Heart left ventricle (tissue), 16 donors: ENCODE results near the gene TRIM46. TPM values are rescaled to one million over a fixed set of nuclear protein-coding genes. Genes with fewer than 3 reads are reported as not detected.
A peak's percentile ranks its signal among the peaks of the same experiment; 100 is the strongest.

ENCODE experiments used
- ATAC-seq, 4 donors: fragments of 200-7000 bp; cut with Tn5 transposase; one replicate each; pipeline ENCODE4 v1.9.1; 2020 to 2022; ENCODE audit warnings: moderate library complexity in 4 of 4, mild to moderate bottlenecking in 3 of 4, moderate number of reproducible peaks in 1 of 4
- DNase-seq, 5 donors: peaks; one replicate each; pipeline ENCODE4 v3.0.0-alpha.2; 2020
- H3K27ac ChIP-seq, 12 donors: fragments of 200-600 bp; sonication (generic) in 4 of 12; one replicate each; pipeline versions ENCODE4 v1.5.0 to v1.8.0; 2016 to 2022; ENCODE audit warnings: mild to moderate bottlenecking in 2 of 12
- H3K27me3 ChIP-seq, 9 donors: fragments of 200-600 bp; sonication (generic) in 2 of 9; one replicate each; pipeline versions ENCODE4 v1.5.1 to v1.8.0; 2016 to 2022; ENCODE audit warnings: mild to moderate bottlenecking in 3 of 9
- H3K36me3 ChIP-seq, 9 donors: fragments of 200-600 bp; sonication (generic) in 2 of 9; one replicate each; pipeline versions ENCODE4 v1.5.0 to v1.8.0; 2018 to 2022; ENCODE audit warnings: mild to moderate bottlenecking in 2 of 9
- H3K4me1 ChIP-seq, 12 donors: fragments of 200-600 bp; sonication (generic) in 4 of 12; one replicate each; pipeline versions ENCODE4 v1.5.0 to v1.8.0; 2016 to 2022; ENCODE audit warnings: mild to moderate bottlenecking in 3 of 12
- H3K4me3 ChIP-seq, 12 donors: fragments of 200-600 bp; sonication (generic) in 4 of 12; one replicate each; pipeline versions ENCODE4 v1.5.0 to v1.8.0; 2017 to 2022; ENCODE audit warnings: mild to moderate bottlenecking in 9 of 12, moderate library complexity in 4 of 12
- H3K9me3 ChIP-seq, 12 donors: fragments of 200-600 bp; sonication (generic) in 4 of 12; one replicate each; pipeline versions ENCODE4 v1.5.0 to v1.8.0; 2016 to 2022; ENCODE audit warnings: mild to moderate bottlenecking in 1 of 12
- POLR2A ChIP-seq, 2 donors: fragments of 450-650 bp; IDR thresholded peaks; one replicate each; pipeline ENCODE4 v1.6.1; 2017; ENCODE audit warnings: antibody characterized with exemption in 2 of 2, mild to moderate bottlenecking in 2 of 2, moderate library complexity in 2 of 2
- WGBS, 4 donors: extraction: QIAGEN DNeasy Blood & Tissue Kit in 2 of 4; methylation state at CpG; one replicate each; pipeline versions ENCODE4 v1.1.5 to v1.1.7; 2013 to 2018; 5-methylcytosine and 5-hydroxymethylcytosine counted together
- intact Hi-C, 10 donors: fragments of 100-400 bp; cut with DNase I; formaldehyde crosslinking; loops; one replicate each; pipeline versions ENCODE4 v1.11.1 to v1.14.2; 2022
- polyA plus RNA-seq, 2 donors: library from polyadenylated mRNA; stranded (reverse); fragments of 200-250 nt; gene quantifications; one replicate each; pipeline ENCODE4 v1.2.3, GENCODE V29; 2013
- total RNA-seq, 9 donors: library from RNA; depleted of rRNA in 2 of 9; stranded (reverse); fragments of >200 nt in 2 of 9; fragmentation: NEBNext Ultra II Directional in 3 of 9; extraction: Animal tissue kit (Norgen Biotek cat#: 25700) in 3 of 9; gene quantifications; one replicate each; pipeline versions ENCODE4 v1.1.0 to v1.2.4, GENCODE V29; 2016 to 2023
- TF ChIP-seq, protein P1 (sequence below), 12 donors: fragments of 200-600 bp; sonication (generic) in 4 of 12; IDR thresholded peaks; one replicate each; pipeline versions ENCODE4 v1.5.0 to v1.8.0; 2018 to 2022; ENCODE audit warnings: antibody characterized with exemption in 12 of 12, mild to moderate bottlenecking in 5 of 12
- donor health status: ischemic (EF 13 %, LVEDD 7.1; RV severe dilation, severe dysfunction).
- donor health status: healthy with polysubstance abuse.
- donor health status: DM: no; HTN: yes; CAD: no.
- donor health status: DM: no; HTN: no; CAD: no.
- donor health status: ischemic (EF 25% LVEDD 6.9; RV normal size, moderate dysfunction).
- donor health status: ischemic (EF 25% LVEDD 5.7; RV mildly dilated, moderate dysfunction).
- donor health status: healthy.
- donor health status: DM: yes; HTN: yes; CAD: no.
- donor health status: ischemic (EF 35%, LVEDD 5.7; RV mildly dilated, moderate dysfunction).
- donor health status: nonischemic (EF 11% LVEDD 7.7; RV severe dilation, severe dysfunction).
- donor health status: DM: yes; HTN: yes; CAD: no.
- donor health status: PGD.
- donor health status: ischemic (EF 29% LVEDD 5.4; RV normal size, mild dysfunction).
- donor health status: nonischemic (EF 23%, LVEDD 6.1; RV moderate dilation, normal function).

TRIM46 gene
- total and polyA plus RNA-seq, 11 donors, result 0.04 to 0.41 (median 0.12) TPM; not detected in 5

DNA sequence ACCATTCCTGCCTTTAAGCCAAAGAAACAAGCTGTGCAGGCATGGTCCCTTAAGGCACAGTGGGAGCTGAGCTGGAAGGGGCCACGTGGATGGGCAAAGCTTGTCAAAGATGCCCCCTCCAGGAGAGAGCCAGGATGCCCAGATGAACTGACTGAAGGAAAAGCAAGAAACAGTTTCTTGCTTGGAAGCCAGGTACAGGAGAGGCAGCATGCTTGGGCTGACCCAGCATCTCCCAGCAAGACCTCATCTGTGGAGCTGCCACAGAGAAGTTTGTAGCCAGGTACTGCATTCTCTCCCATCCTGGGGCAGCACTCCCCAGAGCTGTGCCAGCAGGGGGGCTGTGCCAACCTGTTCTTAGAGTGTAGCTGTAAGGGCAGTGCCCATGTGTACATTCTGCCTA, 39.3 kb upstream of the TRIM46 start:
- H3K27ac ChIP-seq, result peak overlapping the region; percentile 90 to 99 (median 98)
- H3K4me1 ChIP-seq, result peaks cover 21 to 79% (median 63%) of the 10 kb centered on the region in 12 donors
- TF ChIP-seq, protein P1, sequence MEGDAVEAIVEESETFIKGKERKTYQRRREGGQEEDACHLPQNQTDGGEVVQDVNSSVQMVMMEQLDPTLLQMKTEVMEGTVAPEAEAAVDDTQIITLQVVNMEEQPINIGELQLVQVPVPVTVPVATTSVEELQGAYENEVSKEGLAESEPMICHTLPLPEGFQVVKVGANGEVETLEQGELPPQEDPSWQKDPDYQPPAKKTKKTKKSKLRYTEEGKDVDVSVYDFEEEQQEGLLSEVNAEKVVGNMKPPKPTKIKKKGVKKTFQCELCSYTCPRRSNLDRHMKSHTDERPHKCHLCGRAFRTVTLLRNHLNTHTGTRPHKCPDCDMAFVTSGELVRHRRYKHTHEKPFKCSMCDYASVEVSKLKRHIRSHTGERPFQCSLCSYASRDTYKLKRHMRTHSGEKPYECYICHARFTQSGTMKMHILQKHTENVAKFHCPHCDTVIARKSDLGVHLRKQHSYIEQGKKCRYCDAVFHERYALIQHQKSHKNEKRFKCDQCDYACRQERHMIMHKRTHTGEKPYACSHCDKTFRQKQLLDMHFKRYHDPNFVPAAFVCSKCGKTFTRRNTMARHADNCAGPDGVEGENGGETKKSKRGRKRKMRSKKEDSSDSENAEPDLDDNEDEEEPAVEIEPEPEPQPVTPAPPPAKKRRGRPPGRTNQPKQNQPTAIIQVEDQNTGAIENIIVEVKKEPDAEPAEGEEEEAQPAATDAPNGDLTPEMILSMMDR (IDR thresholded peaks at IDR 0.05), result no peak
- peak in 1 of 2 donors; percentile 2 for TF ChIP-seq POLR2A (IDR thresholded peaks at IDR 0.05)
- intact Hi-C loops, result no loop called here
- H3K4me3 ChIP-seq, result peak overlapping the region in 7 of 12 donors; percentile 57 to 86 (median 66)
- peaks cover 0 to 7% (median 0%) of the 10 kb centered on the region in 9 donors for H3K27me3 ChIP-seq
- WGBS, 4 donors, result 36 to 60% (median 40%) methylated on average over 1 of the region's 1 CpG
- peaks cover 0 to 57% (median 39%) of the 10 kb centered on the region in 9 donors for H3K36me3 ChIP-seq
- DNase-seq (no peak), ATAC-seq (no peak)
- H3K9me3 ChIP-seq, result no peaks in the 10 kb centered on the region

DNA sequence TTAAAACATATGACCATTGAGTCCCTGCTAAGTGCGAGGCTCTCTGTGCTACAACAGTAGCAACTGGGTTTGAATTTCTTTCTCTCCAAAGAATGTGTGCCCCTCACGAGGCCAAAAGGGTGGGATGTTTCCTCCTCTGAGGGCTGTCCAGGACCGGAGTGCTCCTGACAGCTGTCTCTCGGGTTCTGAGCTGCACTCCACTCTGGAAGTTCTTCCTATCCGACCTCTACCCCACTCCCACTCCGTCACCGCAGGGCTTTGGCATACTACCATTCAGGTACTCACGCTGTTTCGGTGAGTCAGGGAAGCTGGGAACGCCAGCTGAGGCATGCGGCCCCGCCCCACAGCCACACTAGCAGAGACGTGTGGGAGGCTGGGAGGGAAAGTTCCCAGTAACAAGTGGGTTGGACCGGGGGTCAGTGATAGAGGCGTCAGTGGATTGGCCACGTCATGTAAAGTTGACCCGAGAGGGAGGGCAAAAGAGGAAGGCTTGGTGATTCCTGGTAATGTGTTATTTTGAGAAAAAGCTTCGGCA, 38.7 kb upstream of the TRIM46 start:
- peaks cover 21 to 85% (median 67%) of the 10 kb centered on the region in 12 donors for H3K4me1 ChIP-seq
- peak overlapping the region in 11 of 12 donors; percentile 47 to 86 (median 60) for H3K4me3 ChIP-seq
- peaks cover 0 to 2% (median 0%) of the 10 kb centered on the region in 9 donors for H3K27me3 ChIP-seq
- WGBS, 4 donors, result 4 to 7% (median 6%) methylated on average over 18 of the region's 18 CpGs
- H3K27ac ChIP-seq, result peak overlapping the region; percentile 90 to 99 (median 98)
- peak in 1 of 2 donors; percentile 6 for TF ChIP-seq POLR2A (IDR thresholded peaks at IDR 0.05)
- TF ChIP-seq, protein P1 (IDR thresholded peaks at IDR 0.05), result no peak
- H3K36me3 ChIP-seq, result peaks cover 0 to 53% (median 39%) of the 10 kb centered on the region in 9 donors
- DNase-seq (peak; percentile 86 to 96 (median 90)), ATAC-seq (peak; percentile 61 to 86 (median 81))
- no peaks in the 10 kb centered on the region for H3K9me3 ChIP-seq
- intact Hi-C loops, result loop anchor here in 1 of 10 donors (5.0 kb wide), 1 partner anchor 37 kb away; the partner anchor contains the start of genes KRTCAP2 and TRIM46

DNA sequence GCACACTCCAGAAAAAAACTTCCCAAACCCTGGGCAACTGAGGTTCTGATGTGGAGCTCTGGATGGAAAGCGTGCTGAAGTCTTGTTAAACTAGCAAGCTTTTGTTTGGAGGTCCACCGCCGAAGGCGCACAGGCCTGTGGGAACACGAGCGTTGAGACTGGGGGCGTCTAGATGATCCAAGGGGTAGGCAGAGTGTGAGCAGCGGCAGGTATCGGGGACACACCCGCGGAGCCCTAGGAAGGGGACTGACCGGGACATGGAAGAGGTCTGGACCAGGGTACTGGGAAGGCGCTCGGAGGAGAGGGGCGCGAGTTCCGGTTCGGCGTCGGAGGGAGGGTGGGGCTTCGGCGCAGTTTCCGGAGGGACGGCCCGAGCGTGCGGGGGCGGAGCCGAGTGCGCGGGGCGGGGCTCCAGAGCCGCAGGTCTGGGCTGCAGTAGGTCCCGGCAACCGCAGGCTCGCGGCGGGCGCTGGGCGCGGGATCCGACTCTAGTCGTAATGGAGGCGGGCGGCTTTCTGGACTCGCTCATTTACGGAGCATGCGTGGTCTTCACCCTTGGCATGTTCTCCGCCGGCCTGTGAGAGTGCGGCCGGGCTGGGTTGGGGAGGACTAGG, 38.1 kb upstream of the TRIM46 start, which contains the start of gene SLC50A1:
SLC50A1 (plus strand) TSS at position 438 of the 614 bp plus-strand sequence; CDS start at position 498, 60 bp downstream.
- no peaks in the 10 kb centered on the region for H3K27me3 ChIP-seq
- H3K27ac ChIP-seq, result peak within 1 kb of the TSS; percentile 90 to 99 (median 98)
- intact Hi-C loops, result loop anchor here in 2 of 10 donors (2.0 to 5.0 kb wide), 2 partner anchors 37 to 73 kb away; partner anchors contain the start of genes EFNA4 (in 1 of the 2), KRTCAP2 (in 1 of the 2) and TRIM46 (in 1 of the 2)
- peak; percentile 91 to 93 (median 92) for ATAC-seq
- H3K36me3 ChIP-seq, result peaks cover 0 to 53% (median 39%) of the 10 kb centered on the region in 9 donors
- H3K4me3 ChIP-seq, result peak within 1 kb of the TSS; percentile 47 to 86 (median 60)
- WGBS, 4 donors, result 0% methylated on average over 22 to 52 of the region's 52 CpGs
- H3K9me3 ChIP-seq, result no peaks in the 10 kb centered on the region
- H3K4me1 ChIP-seq, result peaks cover 21 to 86% (median 67%) of the 10 kb centered on the region in 12 donors
- peak; percentile 56 to 91 for TF ChIP-seq POLR2A (IDR thresholded peaks at IDR 0.05)
- TF ChIP-seq, protein P1 (IDR thresholded peaks at IDR 0.05), result peak in 8 of 12 donors; percentile 17 to 55 (median 35)
- peak; percentile 95 to 97 (median 96) for DNase-seq

DNA sequence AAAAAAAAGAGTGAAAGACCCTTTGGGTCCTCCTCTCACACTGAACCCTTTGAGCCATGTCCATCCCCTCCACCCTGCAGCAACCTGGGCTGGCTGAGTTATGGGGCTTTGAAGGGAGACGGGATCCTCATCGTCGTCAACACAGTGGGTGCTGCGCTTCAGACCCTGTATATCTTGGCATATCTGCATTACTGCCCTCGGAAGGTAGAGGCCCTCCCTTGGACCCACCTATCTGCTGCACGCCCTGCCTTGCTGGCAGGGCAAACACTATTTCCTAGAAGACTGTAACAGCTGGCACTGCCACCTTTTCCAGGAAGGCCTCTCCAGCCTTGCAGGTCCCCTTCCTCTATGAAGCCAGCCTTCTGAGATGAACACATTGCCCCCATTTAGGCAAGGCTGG, 36.9 kb upstream of the TRIM46 start:
- intact Hi-C loops, result loop anchor here in 2 of 10 donors (2.0 to 5.0 kb wide), 2 partner anchors 36 to 74 kb away; partner anchors contain the start of genes EFNA4 (in 1 of the 2), KRTCAP2 (in 1 of the 2) and TRIM46 (in 1 of the 2)
- Histone ChIP-seq H3K4me3 (peak overlapping the region in 11 of 12 donors; percentile 47 to 86 (median 60)), H3K36me3 (peaks cover 0 to 45% (median 32%) of the 10 kb centered on the region in 9 donors), H3K27me3 (no peaks in the 10 kb centered on the region), H3K9me3 (no peaks in the 10 kb centered on the region), H3K27ac (peak overlapping the region in 11 of 12 donors; percentile 90 to 99 (median 97)), H3K4me1 (peaks cover 16 to 74% (median 58%) of the 10 kb centered on the region in 12 donors)
- no peak for DNase-seq
- TF ChIP-seq, protein P1 (IDR thresholded peaks at IDR 0.05), result no peak
- TF ChIP-seq POLR2A (IDR thresholded peaks at IDR 0.05), result no peak
- no peak for ATAC-seq
- 34 to 47% (median 44%) methylated on average over 6 of the region's 6 CpGs for WGBS, 4 donors
